IMR-90 (cell line): Measurements from ENCODE around the gene CAPZA1. TPM values are rescaled to one million over a fixed set of nuclear protein-coding genes. Genes with fewer than 3 reads are reported as not detected.
A peak's percentile ranks its signal among the peaks of the same experiment; 100 is the strongest.

ENCODE experiments used
- ATAC-seq: fragments of 200-7000 bp; cut with Tn5 transposase; 2 replicates; pipeline ENCODE4 v1.9.1; 2020; ENCODE audit warnings: low read depth, mild to moderate bottlenecking, moderate library complexity
- BruUV-seq: library from RNA; stranded (reverse); fragments of 400-500 nt; replicated peaks from 2 replicates; lab custom pipeline; 2021; lab: Mats Ljungman, UMichigan
- CTCF ChIA-PET: fragments of 300-600 bp; formaldehyde crosslinking; extraction: SDS; loops from one replicate; lab custom pipeline; 2021; ENCODE audit warnings: antibody characterized with exemption; lab: Yijun Ruan, JAX
- POLR2A ChIA-PET: fragments of 300-600 bp; sonication (Branson Sonifier 250); formaldehyde crosslinking; loops from one replicate; lab custom pipeline; 2022; ENCODE audit warnings: antibody characterized with exemption; ENCODE audit not compliant: unreplicated experiment; lab: Charles Lee
- DNase-seq: peaks from one replicate; pipeline ENCODE4 v3.0.0; 2013
- H2AFZ ChIP-seq: replicated peaks from 2 replicates; pipeline ENCODE3; 2013; ENCODE audit warnings: low read length, mild to moderate bottlenecking; ENCODE audit not compliant: poor library complexity
- H2AK5ac ChIP-seq: 2 replicates; pipeline ENCODE4 v1.6.1; 2013; ENCODE audit warnings: low read depth, low read length, inconsistent platforms
- H2AK9ac ChIP-seq: replicated peaks from 2 replicates; pipeline ENCODE3; 2013; ENCODE audit warnings: mild to moderate bottlenecking, low read depth, low read length, moderate library complexity; ENCODE audit not compliant: poor library complexity
- H2BK120ac ChIP-seq: 2 replicates; pipeline ENCODE4 v1.6.1; 2013; ENCODE audit warnings: low read depth, low read length, inconsistent platforms
- H2BK15ac ChIP-seq: 3 replicates; pipeline ENCODE4 v1.6.1; 2013; ENCODE audit warnings: low read depth, low read length, inconsistent platforms
- H2BK20ac ChIP-seq: 2 replicates; pipeline ENCODE4 v1.6.1; 2013; ENCODE audit warnings: low read depth, mild to moderate bottlenecking, inconsistent platforms, low read length, moderate library complexity
- H2BK5ac ChIP-seq: 2 replicates; pipeline ENCODE4 v1.6.1; 2013; ENCODE audit warnings: mild to moderate bottlenecking, low read depth, low read length, inconsistent platforms; ENCODE audit not compliant: poor library complexity, severe bottlenecking
- H3K14ac ChIP-seq: replicated peaks from 2 replicates; pipeline ENCODE4 v1.6.1; 2013; ENCODE audit warnings: low read depth, low read length, inconsistent platforms
- H3K18ac ChIP-seq: 2 replicates; pipeline ENCODE4 v1.6.1; 2013; ENCODE audit warnings: low read depth, low read length, control low read depth
- H3K23ac ChIP-seq: 2 replicates; pipeline ENCODE4 v1.6.1; 2013; ENCODE audit warnings: low read depth, low read length, inconsistent platforms
- H3K27ac ChIP-seq: 2 replicates; pipeline ENCODE4 v1.5.1; 2013; ENCODE audit warnings: mild to moderate bottlenecking, control low read depth, low read length; ENCODE audit not compliant: insufficient read depth
- H3K27me3 ChIP-seq: 2 replicates; pipeline ENCODE4 v1.6.1; 2013; ENCODE audit warnings: low read length; ENCODE audit not compliant: control insufficient read depth, insufficient read depth
- H3K36me3 ChIP-seq: 2 replicates; pipeline ENCODE4 v1.6.1; 2013; ENCODE audit warnings: low read length, mixed read lengths; ENCODE audit not compliant: control insufficient read depth, insufficient read depth
- H3K4ac ChIP-seq: 2 replicates; pipeline ENCODE4 v1.6.1; 2013; ENCODE audit warnings: low read depth, low read length, inconsistent platforms
- H3K4me1 ChIP-seq: 2 replicates; pipeline ENCODE4 v1.6.1; 2013; ENCODE audit warnings: low read length, mixed read lengths; ENCODE audit not compliant: control insufficient read depth, insufficient read depth
- H3K4me2 ChIP-seq: 2 replicates; pipeline ENCODE4 v1.6.1; 2013; ENCODE audit warnings: low read depth, mild to moderate bottlenecking, control low read depth, low read length, moderate library complexity
- H3K4me3 ChIP-seq: 2 replicates; pipeline ENCODE4 v1.5.1; 2013; ENCODE audit warnings: low read depth, mild to moderate bottlenecking, control low read depth, low read length, moderate library complexity; ENCODE audit not compliant: insufficient read depth
- H3K56ac ChIP-seq: 2 replicates; pipeline ENCODE4 v1.6.1; 2013; ENCODE audit warnings: low read length, inconsistent platforms; ENCODE audit not compliant: insufficient read depth; ENCODE audit errors: extremely low read depth
- H3K79me1 ChIP-seq, 2 experiments: 2 replicates each; pipeline ENCODE4 v1.6.1; 2013; ENCODE audit warnings: low read length in 2 of 2, inconsistent platforms in 1 of 2, low read depth in 1 of 2
- H3K9ac ChIP-seq: 2 replicates; pipeline ENCODE4 v1.6.1; 2013; ENCODE audit warnings: low read depth, low read length, control low read depth
- H3K9me1 ChIP-seq: 2 replicates; pipeline ENCODE4 v1.6.1; 2013; ENCODE audit warnings: low read length, inconsistent platforms; ENCODE audit not compliant: insufficient read depth
- H3K9me3 ChIP-seq: 2 replicates; pipeline ENCODE4 v1.6.1; 2013; ENCODE audit warnings: low read length; ENCODE audit not compliant: control insufficient read depth, insufficient read depth
- H4K20me1 ChIP-seq: 2 replicates; pipeline ENCODE4 v1.6.1; 2013; ENCODE audit warnings: low read length, inconsistent platforms; ENCODE audit not compliant: insufficient read depth
- H4K5ac ChIP-seq: 2 replicates; pipeline ENCODE4 v1.6.1; 2013; ENCODE audit warnings: mild to moderate bottlenecking, low read depth, low read length, control low read depth
- H4K8ac ChIP-seq, 2 experiments: 2 replicates each; pipeline ENCODE4 v1.6.1; 2013; ENCODE audit warnings: low read depth in 2 of 2, low read length in 2 of 2, control low read depth in 1 of 2, inconsistent platforms in 1 of 2
- H4K91ac ChIP-seq: 2 replicates; pipeline ENCODE4 v1.6.1; 2013; ENCODE audit warnings: low read depth, low read length, inconsistent platforms; ENCODE audit not compliant: insufficient read depth
- MAZ ChIP-seq: IDR thresholded peaks from 2 replicates; pipeline ENCODE4 v1.6.1; 2012; ENCODE audit warnings: low read depth, mild to moderate bottlenecking, low read length, improper control_type of control experiment, moderate library complexity, borderline replicate concordance
- WGBS, 2 experiments: methylation state at CpG; one replicate each; pipeline versions ENCODE4 v1.1.5 to v1.1.7; 2013; ENCODE audit warnings: missing lambda C conversion rate in 2 of 2; ENCODE audit not compliant: insufficient read length in 1 of 2; ENCODE audit errors: extremely low coverage in 2 of 2; 5-methylcytosine and 5-hydroxymethylcytosine counted together
- dilution Hi-C: fragments of 300-500 bp; cut with HindIII; formaldehyde crosslinking; loops from one replicate; pipeline ENCODE4 v1.14.3; 2018; ENCODE audit warnings: low sequenced_read_pairs; ENCODE audit not compliant: unreplicated experiment
- in situ Hi-C: fragments of 300-500 bp; cut with MboI; formaldehyde crosslinking; loops from 3 replicates; pipeline ENCODE4 v1.14.3; 2019; ENCODE audit warnings: low sequenced_read_pairs, inconsistent platforms, mixed read lengths
- intact Hi-C: fragments of 100-400 bp; cut with micrococcal nuclease; formaldehyde crosslinking; loops from 2 replicates; pipeline ENCODE4 v1.10.0; 2022
- polyA plus RNA-seq, 3 experiments: library from polyadenylated mRNA; depleted of rRNA; stranded (reverse); fragments of >200 nt; gene quantifications; 2 replicates each; pipeline ENCODE4 v1.2.3, GENCODE V29; 2012; ENCODE audit warnings: low replicate concordance in 1 of 3
- total RNA-seq: library from RNA; depleted of rRNA; stranded (reverse); fragments of >200 nt; gene quantifications from 2 replicates; pipeline ENCODE4 v1.2.3, GENCODE V29; 2012
- TF ChIP-seq, protein P1 (sequence below): fragments of 150-350 bp; IDR thresholded peaks from 2 replicates; pipeline ENCODE4 v1.6.1; 2017; ENCODE audit warnings: mild to moderate bottlenecking, antibody characterized with exemption, low read length, low read depth

Gene CAPZA1
- total and polyA plus RNA-seq, 2 of the 4 experiments (the other 2 are of a cell fraction) = 108 to 262 TPM

DNA sequence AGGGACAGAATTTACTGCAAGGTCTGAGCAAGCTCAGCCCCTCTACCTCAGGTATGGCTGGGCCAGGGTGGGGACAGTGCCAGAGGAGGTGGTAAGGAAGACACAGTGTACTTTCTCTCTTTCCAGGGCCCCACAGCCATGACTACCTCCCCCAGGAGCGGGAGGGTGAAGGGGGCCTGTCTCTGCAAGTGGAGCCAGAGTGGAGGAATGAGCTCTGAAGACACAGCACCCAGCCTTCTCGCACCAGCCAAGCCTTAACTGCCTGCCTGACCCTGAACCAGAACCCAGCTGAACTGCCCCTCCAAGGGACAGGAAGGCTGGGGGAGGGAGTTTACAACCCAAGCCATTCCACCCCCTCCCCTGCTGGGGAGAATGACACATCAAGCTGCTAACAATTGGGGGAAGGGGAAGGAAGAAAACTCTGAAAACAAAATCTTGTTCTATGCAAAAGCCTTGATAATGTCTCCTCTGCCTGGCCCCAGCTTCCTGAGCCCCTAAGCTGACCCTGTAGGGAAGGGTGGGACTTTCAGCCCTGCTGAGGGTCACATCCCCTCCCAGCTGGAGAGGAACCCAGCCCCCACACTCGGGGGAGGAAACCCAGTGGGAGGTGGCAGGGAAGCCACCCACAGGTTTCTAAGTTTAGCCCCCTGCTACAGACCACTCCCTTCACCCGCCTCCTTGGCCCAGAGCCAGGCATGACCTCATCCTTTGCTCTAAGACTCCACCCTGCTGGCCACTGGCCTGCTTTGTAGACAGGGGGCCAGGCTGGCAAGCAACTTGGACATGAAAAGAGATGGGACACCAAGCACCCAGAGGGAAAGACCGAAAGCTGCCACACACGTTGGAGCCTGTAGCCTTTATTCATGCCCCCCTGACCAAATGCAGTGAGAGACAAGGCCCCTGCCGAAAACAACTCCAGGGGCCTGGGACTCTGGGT lies 80.9 kb downstream of the CAPZA1 start:
- ChIA-PET POLR2A (no interaction called here), CTCF (interaction anchor here (0.5 to 1.2 kb wide), 2 partner anchors 27 to 300 kb away, joined by 4 to 5 read pairs; no protein-coding TSS in a partner anchor)
- peak; percentile 50 for ATAC-seq
- Histone ChIP-seq H3K9me1 (peaks cover 20% of the 10 kb centered on the region), H4K20me1 (peaks cover 46% of the 10 kb centered on the region), H2BK20ac (peak overlapping the region; percentile 71), H3K9me3 (no peaks in the 10 kb centered on the region), H3K4me2 (peak overlapping the region; percentile 37), H4K91ac (peak overlapping the region; percentile 81), H3K56ac (peak overlapping the region; percentile 65; the same call in 1 of the 2 replicates), H3K79me1 (peaks cover 7 to 64% of the 10 kb centered on the region in 2 experiments; a peak in 3 of 4 replicates), H3K9ac (peak overlapping the region; percentile 15), H3K18ac (peak overlapping the region; percentile 35), H4K5ac (peak overlapping the region; percentile 20), H2BK5ac (peak overlapping the region; percentile 87), H4K8ac (peak overlapping the region; percentile 39 to 78), H3K27me3 (no peaks in the 10 kb centered on the region), H3K4me3 (no peak overlapping the region), H2AK5ac (peak overlapping the region; percentile 90), H3K23ac (peak overlapping the region; percentile 85), H3K4me1 (peaks cover 28% of the 10 kb centered on the region), H2BK120ac (peak overlapping the region; percentile 81), H2BK15ac (peak overlapping the region; percentile 33; the same call in 1 of the 3 replicates), H3K36me3 (peaks cover 58% of the 10 kb centered on the region), H3K27ac (peak overlapping the region; percentile 81), H2AK9ac (peak overlapping the region; percentile 98), H3K14ac (peak overlapping the region; percentile 87), H3K4ac (peak overlapping the region; percentile 90), H2AFZ (peak overlapping the region; percentile 78)
- intact Hi-C loops = loop anchor here (2.0 to 10.0 kb wide), 2 partner anchors 26 to 236 kb away; partner anchors contain the start of gene MOV10
- in situ Hi-C loops = loop anchor here (10.0 to 25.0 kb wide), 2 partner anchors 196 to 987 kb away; partner anchors contain the start of gene WNT2B
- peak; percentile 95 for DNase-seq
- dilution Hi-C loops = no loop called here
- no TSS peak for BruUV-seq
- TF ChIP-seq, protein P1, sequence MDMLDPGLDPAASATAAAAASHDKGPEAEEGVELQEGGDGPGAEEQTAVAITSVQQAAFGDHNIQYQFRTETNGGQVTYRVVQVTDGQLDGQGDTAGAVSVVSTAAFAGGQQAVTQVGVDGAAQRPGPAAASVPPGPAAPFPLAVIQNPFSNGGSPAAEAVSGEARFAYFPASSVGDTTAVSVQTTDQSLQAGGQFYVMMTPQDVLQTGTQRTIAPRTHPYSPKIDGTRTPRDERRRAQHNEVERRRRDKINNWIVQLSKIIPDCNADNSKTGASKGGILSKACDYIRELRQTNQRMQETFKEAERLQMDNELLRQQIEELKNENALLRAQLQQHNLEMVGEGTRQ = no peak
- peak; percentile 65; the same call in 1 of the 2 replicates for TF ChIP-seq MAZ
- WGBS, 2 experiments = 0% methylated on average over 2 of the region's 7 CpGs; no CpG with 5 or more reads in 1 of the 2 experiments
